Panc1 (cell line): ENCODE measurements around the gene COL13A1. TPM values are rescaled to one million over a fixed set of nuclear protein-coding genes. Genes with fewer than 3 reads are reported as not detected.

Source experiments
- ATAC-seq: fragments of 200-7000 bp; cut with Tn5 transposase; 2 replicates; pipeline ENCODE4 v1.9.1; 2020; ENCODE audit warnings: mild to moderate bottlenecking, moderate library complexity
- BruUV-seq: library from RNA; stranded (reverse); fragments of 400-500 nt; replicated peaks from 2 replicates; lab custom pipeline; 2021; lab: Mats Ljungman, UMichigan
- CTCF ChIA-PET: fragments of 300-600 bp; sonication (Branson Sonifier 250); formaldehyde crosslinking; loops from one replicate; lab custom pipeline; 2022; ENCODE audit warnings: antibody characterized with exemption; lab: Charles Lee
- POLR2A ChIA-PET: fragments of 300-600 bp; sonication (Branson Sonifier 250); formaldehyde crosslinking; loops from one replicate; lab custom pipeline; 2022; ENCODE audit warnings: antibody characterized with exemption; lab: Charles Lee
- DNase-seq: peaks from one replicate; pipeline ENCODE4 v3.0.0-alpha.2; 2010; ENCODE audit warnings: low read depth, low spot score
- H3K27ac ChIP-seq: 2 replicates; pipeline ENCODE4 v1.5.1; 2011; ENCODE audit warnings: mild to moderate bottlenecking, low read length, inconsistent platforms
- H3K27me3 ChIP-seq: fragments of 200-500 bp; sonication (Bioruptor generic); 2 replicates; pipeline ENCODE4 v1.6.0; 2014; ENCODE audit warnings: low read length, inconsistent platforms; ENCODE audit not compliant: control insufficient read depth, insufficient read depth
- H3K36me3 ChIP-seq: fragments of 200-500 bp; sonication (Bioruptor generic); 2 replicates; pipeline ENCODE4 v1.5.1; 2014; ENCODE audit warnings: inconsistent platforms, mild to moderate bottlenecking, low read length, moderate library complexity; ENCODE audit not compliant: control insufficient read depth, insufficient read depth
- H3K4me1 ChIP-seq: 2 replicates; pipeline ENCODE4 v1.5.1; 2011; ENCODE audit warnings: inconsistent platforms, mild to moderate bottlenecking, low read length, moderate library complexity; ENCODE audit not compliant: control insufficient read depth, insufficient read depth
- H3K4me3 ChIP-seq, 2 experiments: 2 replicates each; pipeline ENCODE4 v1.5.1; 2011 to 2012; ENCODE audit warnings: low read depth in 2 of 2, low read length in 2 of 2, mild to moderate bottlenecking in 2 of 2, inconsistent platforms in 1 of 2, moderate library complexity in 1 of 2
- H3K9me3 ChIP-seq: fragments of 200-500 bp; sonication (Bioruptor generic); 2 replicates; pipeline ENCODE4 v1.5.1; 2014; ENCODE audit warnings: low read depth, mild to moderate bottlenecking, inconsistent platforms, low read length, moderate library complexity; ENCODE audit not compliant: control insufficient read depth, insufficient read depth
- POLR2AphosphoS5 ChIP-seq: IDR thresholded peaks from 2 replicates; pipeline ENCODE4 v1.6.1; 2012; ENCODE audit warnings: mild to moderate bottlenecking, low read depth, low read length, moderate library complexity
- SIN3A ChIP-seq: IDR thresholded peaks from 2 replicates; pipeline ENCODE4 v1.6.1; 2012; ENCODE audit warnings: low read depth, mild to moderate bottlenecking, low read length, moderate library complexity, borderline replicate concordance; ENCODE audit not compliant: insufficient read depth
- TCF7L2 ChIP-seq: IDR thresholded peaks from 2 replicates; pipeline ENCODE4 v1.6.1; 2011; ENCODE audit warnings: mild to moderate bottlenecking, low read depth, low read length, inconsistent platforms
- in situ Hi-C: cut with HindIII; loops from 2 replicates; pipeline ENCODE4 v1.10.0; 2016; ENCODE audit warnings: low sequenced_read_pairs, low pct_unique_long_range_greater_than_20kb
- intact Hi-C: fragments of 100-400 bp; cut with micrococcal nuclease; formaldehyde crosslinking; loops from one replicate; pipeline ENCODE4 v1.10.0; 2022; ENCODE audit not compliant: unreplicated experiment
- total RNA-seq: library from RNA; stranded (reverse); gene quantifications from one replicate; pipeline ENCODE4 v1.2.1, GENCODE V29; 2021; ENCODE audit not compliant: unreplicated experiment
- TF ChIP-seq, protein P1 (sequence below): fragments of 450-650 bp; IDR thresholded peaks from 2 replicates; pipeline ENCODE4 v1.5.1; 2017; ENCODE audit warnings: mild to moderate bottlenecking
- TF ChIP-seq, protein P2 (sequence below), 2 experiments: IDR thresholded peaks; 2 replicates each; pipeline ENCODE4 v1.6.1; 2011 to 2012; ENCODE audit warnings: low read depth in 2 of 2, control low read depth in 1 of 2, low read length in 1 of 2, mild to moderate bottlenecking in 1 of 2, moderate library complexity in 1 of 2; ENCODE audit not compliant: insufficient read depth in 1 of 2

Gene COL13A1
- total RNA-seq, 1 experiment from 2014 or later: 1.0 TPM

GRCh38 chr10:69944761-69945160 is 143.1 kb downstream of the COL13A1 start:
- CTCF ChIA-PET: no interaction called here
- in situ Hi-C loops (no loop called here), intact Hi-C loops (no loop called here)
- no peak overlapping the region for H3K4me3 ChIP-seq
- no peak overlapping the region for H3K27ac ChIP-seq
- no TSS peak for BruUV-seq
- no peaks in the 10 kb centered on the region for H3K4me1 ChIP-seq
- ATAC-seq (no peak), DNase-seq (no peak)
- H3K9me3 ChIP-seq: no peaks in the 10 kb centered on the region
- no peaks in the 10 kb centered on the region for H3K36me3 ChIP-seq
- POLR2A ChIA-PET: interaction anchor here (0.6 kb wide), 1 partner anchor 9 kb away, joined by 7 read pairs; no protein-coding TSS in a partner anchor
- no peaks in the 10 kb centered on the region for H3K27me3 ChIP-seq
- TF ChIP-seq TCF7L2 (no peak), SIN3A (no peak), POLR2AphosphoS5 (no peak)
- TF ChIP-seq, protein P1, sequence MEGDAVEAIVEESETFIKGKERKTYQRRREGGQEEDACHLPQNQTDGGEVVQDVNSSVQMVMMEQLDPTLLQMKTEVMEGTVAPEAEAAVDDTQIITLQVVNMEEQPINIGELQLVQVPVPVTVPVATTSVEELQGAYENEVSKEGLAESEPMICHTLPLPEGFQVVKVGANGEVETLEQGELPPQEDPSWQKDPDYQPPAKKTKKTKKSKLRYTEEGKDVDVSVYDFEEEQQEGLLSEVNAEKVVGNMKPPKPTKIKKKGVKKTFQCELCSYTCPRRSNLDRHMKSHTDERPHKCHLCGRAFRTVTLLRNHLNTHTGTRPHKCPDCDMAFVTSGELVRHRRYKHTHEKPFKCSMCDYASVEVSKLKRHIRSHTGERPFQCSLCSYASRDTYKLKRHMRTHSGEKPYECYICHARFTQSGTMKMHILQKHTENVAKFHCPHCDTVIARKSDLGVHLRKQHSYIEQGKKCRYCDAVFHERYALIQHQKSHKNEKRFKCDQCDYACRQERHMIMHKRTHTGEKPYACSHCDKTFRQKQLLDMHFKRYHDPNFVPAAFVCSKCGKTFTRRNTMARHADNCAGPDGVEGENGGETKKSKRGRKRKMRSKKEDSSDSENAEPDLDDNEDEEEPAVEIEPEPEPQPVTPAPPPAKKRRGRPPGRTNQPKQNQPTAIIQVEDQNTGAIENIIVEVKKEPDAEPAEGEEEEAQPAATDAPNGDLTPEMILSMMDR: no peak
- TF ChIP-seq, protein P2, sequence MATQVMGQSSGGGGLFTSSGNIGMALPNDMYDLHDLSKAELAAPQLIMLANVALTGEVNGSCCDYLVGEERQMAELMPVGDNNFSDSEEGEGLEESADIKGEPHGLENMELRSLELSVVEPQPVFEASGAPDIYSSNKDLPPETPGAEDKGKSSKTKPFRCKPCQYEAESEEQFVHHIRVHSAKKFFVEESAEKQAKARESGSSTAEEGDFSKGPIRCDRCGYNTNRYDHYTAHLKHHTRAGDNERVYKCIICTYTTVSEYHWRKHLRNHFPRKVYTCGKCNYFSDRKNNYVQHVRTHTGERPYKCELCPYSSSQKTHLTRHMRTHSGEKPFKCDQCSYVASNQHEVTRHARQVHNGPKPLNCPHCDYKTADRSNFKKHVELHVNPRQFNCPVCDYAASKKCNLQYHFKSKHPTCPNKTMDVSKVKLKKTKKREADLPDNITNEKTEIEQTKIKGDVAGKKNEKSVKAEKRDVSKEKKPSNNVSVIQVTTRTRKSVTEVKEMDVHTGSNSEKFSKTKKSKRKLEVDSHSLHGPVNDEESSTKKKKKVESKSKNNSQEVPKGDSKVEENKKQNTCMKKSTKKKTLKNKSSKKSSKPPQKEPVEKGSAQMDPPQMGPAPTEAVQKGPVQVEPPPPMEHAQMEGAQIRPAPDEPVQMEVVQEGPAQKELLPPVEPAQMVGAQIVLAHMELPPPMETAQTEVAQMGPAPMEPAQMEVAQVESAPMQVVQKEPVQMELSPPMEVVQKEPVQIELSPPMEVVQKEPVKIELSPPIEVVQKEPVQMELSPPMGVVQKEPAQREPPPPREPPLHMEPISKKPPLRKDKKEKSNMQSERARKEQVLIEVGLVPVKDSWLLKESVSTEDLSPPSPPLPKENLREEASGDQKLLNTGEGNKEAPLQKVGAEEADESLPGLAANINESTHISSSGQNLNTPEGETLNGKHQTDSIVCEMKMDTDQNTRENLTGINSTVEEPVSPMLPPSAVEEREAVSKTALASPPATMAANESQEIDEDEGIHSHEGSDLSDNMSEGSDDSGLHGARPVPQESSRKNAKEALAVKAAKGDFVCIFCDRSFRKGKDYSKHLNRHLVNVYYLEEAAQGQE (IDR thresholded peaks at IDR 0.05; ENCODE audit: insufficient read depth in 1 of 2, low read depth in 2 of 2, low read length in 1 of 2): no peak

- H3K4me1 ChIP-seq: no peaks in the 10 kb centered on the region
- no peaks in the 10 kb centered on the region for H3K36me3 ChIP-seq
- in situ Hi-C loops (no loop called here), intact Hi-C loops (no loop called here)
- ATAC-seq (no peak), DNase-seq (no peak)
- H3K4me3 ChIP-seq: no peak overlapping the region
- no peaks in the 10 kb centered on the region for H3K27me3 ChIP-seq
- no peak overlapping the region for H3K27ac ChIP-seq
- POLR2A ChIA-PET: no interaction called here
- H3K9me3 ChIP-seq: no peaks in the 10 kb centered on the region
- CTCF ChIA-PET: no interaction called here
- no TSS peak for BruUV-seq
- no peak for TF ChIP-seq POLR2AphosphoS5
- no peak for TF ChIP-seq SIN3A
Measured at GRCh38 chr10:69948261-69948660, 146.6 kb downstream of the COL13A1 start.

- ATAC-seq (no peak), DNase-seq (no peak)
- in situ Hi-C loops (no loop called here), intact Hi-C loops (no loop called here)
- TF ChIP-seq, protein P2 (IDR thresholded peaks at IDR 0.05; ENCODE audit: insufficient read depth in 1 of 2, low read depth in 2 of 2, low read length in 1 of 2): no peak
- no peak for TF ChIP-seq TCF7L2
- TF ChIP-seq POLR2AphosphoS5: no peak
- TF ChIP-seq, protein P1: no peak
- TF ChIP-seq SIN3A: no peak
- H3K36me3 ChIP-seq: no peaks in the 10 kb centered on the region
- CTCF ChIA-PET: no interaction called here
- POLR2A ChIA-PET: no interaction called here
- H3K4me1 ChIP-seq: no peaks in the 10 kb centered on the region
- H3K27me3 ChIP-seq: no peaks in the 10 kb centered on the region
- H3K9me3 ChIP-seq: no peaks in the 10 kb centered on the region
- H3K27ac ChIP-seq: no peak overlapping the region
- no peak overlapping the region for H3K4me3 ChIP-seq
- BruUV-seq: no TSS peak
Measured at GRCh38 chr10:69949770-69950169, 148.1 kb downstream of the COL13A1 start.
